Activated naive CD4-positive, alpha-beta T cell treated with anti-CD3 and anti-CD28 coated beads for 36 hours (primary cell): Measurements from ENCODE around the gene SERPINA12. TPM values are rescaled to one million over a fixed set of nuclear protein-coding genes. Genes with fewer than 3 reads are reported as not detected.
"Not testable (repeated sequence)": the region's sequence is repeated elsewhere in the genome, so short reads cannot be mapped to it uniquely, and the experiment has no call there.

Source experiments
- CTCF ChIA-PET: fragments of 350-600 bp; sonication (Branson Sonifier 250); formaldehyde crosslinking; loops from one replicate; lab custom pipeline; 2021; ENCODE audit warnings: antibody characterized with exemption; lab: Charles Lee
- DNase-seq: peaks from one replicate; pipeline ENCODE4 v3.0.0-alpha.2; 2020
- H3K27ac Mint-ChIP-seq: one replicate; pipeline ENCODE4 v1.8.0; 2021; ENCODE audit warnings: mild to moderate bottlenecking, mixed read lengths
- H3K27me3 Mint-ChIP-seq: one replicate; pipeline ENCODE4 v1.8.0; 2021; ENCODE audit warnings: low read depth, mixed read lengths
- H3K36me3 Mint-ChIP-seq: one replicate; pipeline ENCODE4 v1.8.0; 2021; ENCODE audit warnings: low read depth, mixed read lengths
- H3K4me1 Mint-ChIP-seq: one replicate; pipeline ENCODE4 v1.8.0; 2021; ENCODE audit warnings: low read depth, mixed read lengths
- H3K4me3 Mint-ChIP-seq: one replicate; pipeline ENCODE4 v1.8.0; 2021; ENCODE audit warnings: mild to moderate bottlenecking, moderate library complexity, mixed read lengths
- H3K9me3 Mint-ChIP-seq: one replicate; pipeline ENCODE4 v1.8.0; 2021; ENCODE audit warnings: mixed read lengths
- intact Hi-C: fragments of 100-400 bp; cut with micrococcal nuclease; formaldehyde crosslinking; loops from one replicate; pipeline ENCODE4 v1.15.1; 2023
- total RNA-seq, 2 experiments: library from RNA; stranded (reverse); gene quantifications; one replicate each; pipeline ENCODE4 v1.2.3, GENCODE V29; 2021

The SERPINA12 gene
- total RNA-seq, 2 experiments from 2014 or later: not detected

- Mint-ChIP-seq H3K9me3 (peaks cover 7% of the 10 kb centered on the region), H3K27ac (no peak overlapping the region), H3K36me3 (no peaks in the 10 kb centered on the region), H3K4me3 (no peak overlapping the region), H3K27me3 (peaks cover 30% of the 10 kb centered on the region), H3K4me1 (no peaks in the 10 kb centered on the region)
- intact Hi-C loops: no loop called here
- DNase-seq: no peak
- CTCF ChIA-PET: no interaction called here
Observed at GRCh38 chr14:94524093-94524492, 14.8 kb upstream of the SERPINA12 start.

GRCh38 chr14:94523265-94523664 lies 14.0 kb upstream of the SERPINA12 start:
- CTCF ChIA-PET: no interaction called here
- DNase-seq: no peak
- peaks cover 30% of the 10 kb centered on the region for H3K27me3 Mint-ChIP-seq
- H3K27ac Mint-ChIP-seq: no peak overlapping the region
- H3K4me3 Mint-ChIP-seq: no peak overlapping the region
- no peaks in the 10 kb centered on the region for H3K36me3 Mint-ChIP-seq
- intact Hi-C loops: no loop called here
- no peaks in the 10 kb centered on the region for H3K4me1 Mint-ChIP-seq
- H3K9me3 Mint-ChIP-seq: peaks cover 7% of the 10 kb centered on the region

- CTCF ChIA-PET: interaction anchor here (0.7 kb wide), 1 partner anchor 36 kb away, joined by 3 read pairs; no protein-coding TSS in a partner anchor
- no peaks in the 10 kb centered on the region for H3K4me1 Mint-ChIP-seq
- intact Hi-C loops: no loop called here
- H3K27me3 Mint-ChIP-seq: peaks cover 28% of the 10 kb centered on the region
- H3K27ac Mint-ChIP-seq: no peak overlapping the region
- peaks cover 7% of the 10 kb centered on the region for H3K9me3 Mint-ChIP-seq
- H3K4me3 Mint-ChIP-seq: no peak overlapping the region
- no peaks in the 10 kb centered on the region for H3K36me3 Mint-ChIP-seq
- DNase-seq: no peak
Observed at GRCh38 chr14:94522115-94522724, 13.0 kb upstream of the SERPINA12 start.

DNA sequence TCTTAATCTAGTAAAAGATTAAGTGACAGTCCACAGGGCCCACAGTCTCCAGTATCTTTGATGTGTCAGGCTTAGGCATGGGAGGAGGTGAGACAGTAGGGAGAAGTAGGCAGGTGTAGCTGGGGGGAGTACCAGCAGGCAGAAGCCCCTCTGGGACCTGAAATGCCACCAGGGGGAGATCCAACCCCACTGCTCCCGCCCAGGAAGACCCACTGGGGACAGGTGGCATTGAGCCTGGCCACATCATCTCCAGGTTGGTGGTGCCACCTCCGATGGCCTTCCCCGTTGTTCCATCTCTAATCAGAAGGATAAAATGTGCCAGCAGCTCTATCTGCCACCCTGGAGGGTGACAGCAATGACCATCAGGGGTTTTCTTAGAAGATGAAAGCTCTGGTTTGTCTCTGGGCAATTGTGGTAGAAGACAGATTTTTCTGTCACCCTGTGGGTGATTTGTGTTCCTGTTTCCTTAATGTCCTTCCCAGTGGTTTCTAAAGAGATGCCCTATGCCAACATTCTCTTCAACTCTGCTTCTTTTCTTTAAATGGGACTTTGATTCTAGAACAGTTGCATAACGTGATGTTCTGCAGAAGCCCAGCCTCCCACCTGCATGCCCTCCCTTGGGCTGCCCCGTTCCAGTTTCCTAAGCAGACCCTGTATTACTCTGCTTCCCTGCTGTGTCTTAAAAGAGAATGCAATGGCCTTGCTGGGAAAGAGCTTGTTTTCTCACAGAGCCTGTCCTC lies 12.3 kb upstream of the SERPINA12 start:
- CTCF ChIA-PET: no interaction called here
- Mint-ChIP-seq H3K4me3 (no peak overlapping the region), H3K27ac (no peak overlapping the region), H3K4me1 (no peaks in the 10 kb centered on the region), H3K9me3 (peaks cover 7% of the 10 kb centered on the region), H3K27me3 (peaks cover 23% of the 10 kb centered on the region), H3K36me3 (no peaks in the 10 kb centered on the region)
- intact Hi-C loops: no loop called here
- no peak for DNase-seq

DNA sequence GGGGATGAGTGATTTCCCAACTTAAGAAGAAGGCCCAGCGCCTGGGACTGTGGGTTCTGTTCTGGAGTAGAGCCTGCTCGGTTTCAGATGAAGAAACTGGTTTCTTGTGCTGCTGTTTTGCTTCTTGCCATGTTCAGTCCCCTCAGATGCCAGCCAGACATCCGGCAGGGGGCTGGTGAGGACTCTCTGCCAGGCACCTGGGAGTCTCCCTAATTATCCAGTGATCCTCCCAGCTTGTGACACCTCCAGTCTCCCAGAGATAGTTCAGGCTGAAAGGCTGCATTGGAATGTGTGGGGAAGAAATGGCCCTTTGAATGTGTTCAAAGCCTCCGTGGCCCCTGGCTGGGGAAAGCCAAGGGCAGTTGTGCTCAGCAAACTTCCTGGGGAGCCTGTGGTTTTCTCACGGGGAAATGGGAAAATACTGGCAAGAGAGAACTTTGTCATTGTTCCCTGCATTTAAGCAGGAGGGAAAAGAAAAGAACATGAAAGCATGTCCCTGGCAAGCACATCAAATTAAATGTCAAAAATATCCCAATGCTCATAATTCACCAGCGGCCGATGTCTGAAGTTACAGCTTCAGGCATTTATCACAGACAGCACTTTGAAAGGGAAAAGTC lies 8.5 kb upstream of the SERPINA12 start:
- intact Hi-C loops: no loop called here
- DNase-seq: no peak
- Mint-ChIP-seq H3K36me3 (no peaks in the 10 kb centered on the region), H3K4me3 (no peak overlapping the region), H3K27me3 (peaks cover 7% of the 10 kb centered on the region), H3K9me3 (peaks cover 7% of the 10 kb centered on the region), H3K4me1 (no peaks in the 10 kb centered on the region), H3K27ac (no peak overlapping the region)
- CTCF ChIA-PET: no interaction called here

GRCh38 chr14:94517248-94517640 lies 8.0 kb upstream of the SERPINA12 start:
- intact Hi-C loops: no loop called here
- Mint-ChIP-seq H3K27ac (no peak overlapping the region), H3K27me3 (peaks cover 7% of the 10 kb centered on the region), H3K4me1 (no peaks in the 10 kb centered on the region), H3K4me3 (no peak overlapping the region), H3K36me3 (no peaks in the 10 kb centered on the region), H3K9me3 (peaks cover 7% of the 10 kb centered on the region)
- DNase-seq: no peak
- CTCF ChIA-PET: no interaction called here

- intact Hi-C loops: no loop called here
- CTCF ChIA-PET: no interaction called here
- no peak for DNase-seq
- H3K9me3 Mint-ChIP-seq: peaks cover 7% of the 10 kb centered on the region
- no peaks in the 10 kb centered on the region for H3K4me1 Mint-ChIP-seq
- peaks cover 7% of the 10 kb centered on the region for H3K27me3 Mint-ChIP-seq
- H3K27ac Mint-ChIP-seq: no peak overlapping the region
- no peak overlapping the region for H3K4me3 Mint-ChIP-seq
- no peaks in the 10 kb centered on the region for H3K36me3 Mint-ChIP-seq
Observed at GRCh38 chr14:94515856-94516255, 6.6 kb upstream of the SERPINA12 start.

DNA sequence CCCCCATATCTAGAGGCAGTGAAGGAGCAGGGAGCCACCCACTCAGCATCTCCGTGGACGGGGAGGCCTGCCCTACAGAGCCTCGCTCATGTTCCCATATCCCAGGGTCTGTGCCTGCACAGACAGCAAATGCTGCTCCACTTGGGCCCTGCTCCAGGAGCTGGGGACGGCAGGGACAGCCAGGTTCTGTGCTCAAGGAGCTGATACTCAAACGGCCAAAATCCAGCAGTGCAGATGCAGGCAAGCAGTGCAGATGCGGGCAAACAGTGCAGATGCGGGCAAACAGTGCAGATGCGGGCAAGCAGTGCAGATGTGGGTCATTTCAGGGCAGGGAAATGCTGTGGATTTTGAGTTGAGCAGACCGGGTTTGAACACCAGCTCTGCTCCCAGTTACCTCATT lies 6.2 kb upstream of the SERPINA12 start:
- no peaks in the 10 kb centered on the region for H3K4me1 Mint-ChIP-seq
- CTCF ChIA-PET: no interaction called here
- no peaks in the 10 kb centered on the region for H3K36me3 Mint-ChIP-seq
- H3K27me3 Mint-ChIP-seq: peaks cover 7% of the 10 kb centered on the region
- DNase-seq: no peak
- H3K4me3 Mint-ChIP-seq: no peak overlapping the region
- H3K27ac Mint-ChIP-seq: no peak overlapping the region
- intact Hi-C loops: no loop called here
- H3K9me3 Mint-ChIP-seq: peaks cover 7% of the 10 kb centered on the region

- CTCF ChIA-PET: no interaction called here
Observed at GRCh38 chr14:94514351-94514750, 5.1 kb upstream of the SERPINA12 start.

GRCh38 chr14:94510481-94510880 lies 1.2 kb upstream of the SERPINA12 start:
- CTCF ChIA-PET, H3K27ac Mint-ChIP-seq, H3K9me3 Mint-ChIP-seq, intact Hi-C loops, DNase-seq, H3K4me1 Mint-ChIP-seq, H3K4me3 Mint-ChIP-seq, H3K36me3 Mint-ChIP-seq: not testable (repeated sequence)
- peaks cover 13% of the 10 kb centered on the region for H3K27me3 Mint-ChIP-seq

More at GRCh38 chr14:94514351-94514750, 5.1 kb upstream of the SERPINA12 start:
- peaks cover 2% of the 10 kb centered on the region for H3K9me3 Mint-ChIP-seq
- no peak overlapping the region for H3K27ac Mint-ChIP-seq
- H3K36me3 Mint-ChIP-seq: no peaks in the 10 kb centered on the region
- peaks cover 7% of the 10 kb centered on the region for H3K27me3 Mint-ChIP-seq
- DNase-seq: no peak
- no peak overlapping the region for H3K4me3 Mint-ChIP-seq
- intact Hi-C loops: no loop called here
- H3K4me1 Mint-ChIP-seq: no peaks in the 10 kb centered on the region

GRCh38 chr14:94505641-94506040 lies 3.6 kb downstream of the SERPINA12 start:
- intact Hi-C loops: no loop called here
- H3K27ac Mint-ChIP-seq: no peak overlapping the region
- H3K4me3 Mint-ChIP-seq: no peak overlapping the region
- CTCF ChIA-PET: no interaction called here
- H3K9me3 Mint-ChIP-seq: no peaks in the 10 kb centered on the region
- peaks cover 9% of the 10 kb centered on the region for H3K27me3 Mint-ChIP-seq
- no peak for DNase-seq
- H3K36me3 Mint-ChIP-seq: no peaks in the 10 kb centered on the region
- H3K4me1 Mint-ChIP-seq: no peaks in the 10 kb centered on the region

DNA sequence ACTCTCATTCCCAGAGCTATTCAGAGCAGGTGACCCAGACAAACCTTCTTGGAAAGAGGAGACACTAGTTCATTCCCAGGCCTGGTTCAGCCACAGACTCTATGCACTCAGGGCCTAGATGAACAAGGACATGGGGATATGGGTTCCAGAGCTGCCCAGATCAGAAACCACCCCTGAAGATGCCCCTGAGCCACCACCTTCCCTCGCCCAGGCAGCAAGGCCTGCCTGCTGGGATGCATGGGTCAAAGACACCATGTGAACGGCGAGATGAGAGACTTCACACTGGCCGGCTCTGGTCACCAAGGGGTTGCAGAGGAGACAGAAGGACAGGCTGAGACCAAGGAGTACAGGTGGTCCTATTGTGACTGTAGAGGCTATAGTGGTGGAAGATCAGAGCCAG lies 4.1 kb downstream of the SERPINA12 start:
- no peak overlapping the region for H3K4me3 Mint-ChIP-seq
- no peak overlapping the region for H3K27ac Mint-ChIP-seq
- no peak for DNase-seq
- no peaks in the 10 kb centered on the region for H3K4me1 Mint-ChIP-seq
- H3K9me3 Mint-ChIP-seq: no peaks in the 10 kb centered on the region
- intact Hi-C loops: no loop called here
- H3K27me3 Mint-ChIP-seq: peaks cover 10% of the 10 kb centered on the region
- H3K36me3 Mint-ChIP-seq: no peaks in the 10 kb centered on the region
- CTCF ChIA-PET: no interaction called here
